Measurements from ENCODE around the gene CHAT. TPM values are rescaled to one million over a fixed set of nuclear protein-coding genes. Genes with fewer than 3 reads are reported as not detected.

The CHAT gene
- total RNA-seq, 1 experiment from 2014 or later = not detected

DNA sequence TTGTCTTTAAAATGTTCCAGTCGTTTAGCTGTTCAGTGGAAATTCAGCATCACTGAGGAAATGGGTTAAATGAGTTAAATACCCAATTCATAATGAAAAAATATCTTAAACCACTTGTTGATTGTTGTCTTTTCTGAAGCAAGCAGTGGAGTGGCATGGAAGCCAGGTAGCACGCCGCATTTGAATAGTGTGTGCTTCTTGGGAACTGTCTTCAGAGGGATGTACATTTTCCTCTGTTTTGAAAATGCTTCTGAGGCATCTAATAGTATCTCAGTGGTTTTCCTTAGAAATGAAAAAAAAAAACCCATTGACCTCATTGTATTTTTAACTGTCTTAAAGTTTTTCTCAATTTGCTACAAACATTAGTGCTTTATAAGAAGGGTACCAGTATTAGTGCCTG is 93.7 kb downstream of the CHAT start:
- Histone ChIP-seq H3K23ac (ENCODE audit: insufficient read length, low read depth, low read length) (no peak overlapping the region), H3K18ac (ENCODE audit: insufficient read length, low read depth, low read length) (no peak overlapping the region), H3K4ac (ENCODE audit: low read depth, low read length) (no peak overlapping the region), H3K4me2 (ENCODE audit: insufficient read depth, insufficient read length, low read length) (no peak overlapping the region), H3K23me2 (ENCODE audit: insufficient read length, low read depth, low read length, poor library complexity, severe bottlenecking) (no peaks in the 10 kb centered on the region), H3K79me1 (ENCODE audit: insufficient read depth, low read depth, low read length, poor library complexity, severe bottlenecking) (no peaks in the 10 kb centered on the region), H4K20me1 (ENCODE audit: control insufficient read depth, insufficient read depth, insufficient read length) (no peaks in the 10 kb centered on the region), H3K14ac (ENCODE audit: insufficient read depth, low read length) (no peak overlapping the region), H2BK20ac (ENCODE audit: low read depth, low read length, poor library complexity, severe bottlenecking) (no peak overlapping the region), H3K9ac (ENCODE audit: extremely low read depth, insufficient read length, low read length) (no peak overlapping the region), H3T11ph (ENCODE audit: low read length) (no peak overlapping the region), H4K5ac (ENCODE audit: insufficient read length, low read depth, low read length) (no peak overlapping the region), H3K27me3 (ENCODE audit: insufficient read depth, low read length) (no peaks in the 10 kb centered on the region), H3K27ac (ENCODE audit: insufficient read length, low read depth, low read length) (no peak overlapping the region), H4K8ac (replicated peaks; ENCODE audit: insufficient read length, low read depth, low read length) (no peak overlapping the region), H2AFZ (ENCODE audit: low read length) (no peak overlapping the region), H3K56ac (ENCODE audit: insufficient read length, low read depth, low read length) (no peak overlapping the region), H3K79me2 (ENCODE audit: insufficient read depth, low read length) (no peaks in the 10 kb centered on the region), H2BK12ac (ENCODE audit: insufficient read length, low read depth, low read length) (no peak overlapping the region), H3K9me3 (ENCODE audit: control insufficient read depth, low read depth, low read length) (no peaks in the 10 kb centered on the region), H2BK15ac (ENCODE audit: low read depth, low read length) (no peak overlapping the region), H2BK5ac (ENCODE audit: insufficient read length, low read length) (no peak overlapping the region), H2BK120ac (ENCODE audit: low read depth, low read length, poor library complexity, severe bottlenecking) (no peak overlapping the region), H2AK5ac (ENCODE audit: insufficient read length, low read length) (no peak overlapping the region), H4K91ac (ENCODE audit: insufficient read length, low read depth, low read length) (no peak overlapping the region), H3K4me1 (ENCODE audit: insufficient read depth, low read length) (no peaks in the 10 kb centered on the region)
- no peak for DNase-seq
- no CpG with 5 or more reads among the region's 3 CpGs for WGBS (ENCODE audit: extremely low coverage, insufficient read length, low lambda C conversion rate)
- peaks cover 7 to 13% of the 10 kb centered on the region in 2 experiments; a peak in 4 of 5 replicates for H3K9me3 Mint-ChIP-seq
- H3K4me1 Mint-ChIP-seq = no peaks in the 10 kb centered on the region
- H3K36me3 Mint-ChIP-seq (ENCODE audit: insufficient read depth in 1 of 3, low read depth in 3 of 3) = peaks cover 0 to 4% (median 0%) of the 10 kb centered on the region in 3 experiments; a peak in 1 of 7 replicates
- H3K27me3 Mint-ChIP-seq (ENCODE audit: low read depth) = peaks cover 53% of the 10 kb centered on the region
- H3K27ac Mint-ChIP-seq = no peak overlapping the region
- no peak overlapping the region for H3K4me3 Mint-ChIP-seq
- TF ChIP-seq, protein P1, sequence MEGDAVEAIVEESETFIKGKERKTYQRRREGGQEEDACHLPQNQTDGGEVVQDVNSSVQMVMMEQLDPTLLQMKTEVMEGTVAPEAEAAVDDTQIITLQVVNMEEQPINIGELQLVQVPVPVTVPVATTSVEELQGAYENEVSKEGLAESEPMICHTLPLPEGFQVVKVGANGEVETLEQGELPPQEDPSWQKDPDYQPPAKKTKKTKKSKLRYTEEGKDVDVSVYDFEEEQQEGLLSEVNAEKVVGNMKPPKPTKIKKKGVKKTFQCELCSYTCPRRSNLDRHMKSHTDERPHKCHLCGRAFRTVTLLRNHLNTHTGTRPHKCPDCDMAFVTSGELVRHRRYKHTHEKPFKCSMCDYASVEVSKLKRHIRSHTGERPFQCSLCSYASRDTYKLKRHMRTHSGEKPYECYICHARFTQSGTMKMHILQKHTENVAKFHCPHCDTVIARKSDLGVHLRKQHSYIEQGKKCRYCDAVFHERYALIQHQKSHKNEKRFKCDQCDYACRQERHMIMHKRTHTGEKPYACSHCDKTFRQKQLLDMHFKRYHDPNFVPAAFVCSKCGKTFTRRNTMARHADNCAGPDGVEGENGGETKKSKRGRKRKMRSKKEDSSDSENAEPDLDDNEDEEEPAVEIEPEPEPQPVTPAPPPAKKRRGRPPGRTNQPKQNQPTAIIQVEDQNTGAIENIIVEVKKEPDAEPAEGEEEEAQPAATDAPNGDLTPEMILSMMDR (conservative IDR thresholded peaks at IDR 0.05) = no peak
